ENCODE measurements around the gene ZFP36L1. TPM values are rescaled to one million over a fixed set of nuclear protein-coding genes. Genes with fewer than 3 reads are reported as not detected.

ZFP36L1 gene
- total and polyA plus RNA-seq, 2 of the 13 experiments (the other 11 are each of a cell fraction or from before 2014, with no cell fraction given), result 7.4 to 10.2 TPM

DNA sequence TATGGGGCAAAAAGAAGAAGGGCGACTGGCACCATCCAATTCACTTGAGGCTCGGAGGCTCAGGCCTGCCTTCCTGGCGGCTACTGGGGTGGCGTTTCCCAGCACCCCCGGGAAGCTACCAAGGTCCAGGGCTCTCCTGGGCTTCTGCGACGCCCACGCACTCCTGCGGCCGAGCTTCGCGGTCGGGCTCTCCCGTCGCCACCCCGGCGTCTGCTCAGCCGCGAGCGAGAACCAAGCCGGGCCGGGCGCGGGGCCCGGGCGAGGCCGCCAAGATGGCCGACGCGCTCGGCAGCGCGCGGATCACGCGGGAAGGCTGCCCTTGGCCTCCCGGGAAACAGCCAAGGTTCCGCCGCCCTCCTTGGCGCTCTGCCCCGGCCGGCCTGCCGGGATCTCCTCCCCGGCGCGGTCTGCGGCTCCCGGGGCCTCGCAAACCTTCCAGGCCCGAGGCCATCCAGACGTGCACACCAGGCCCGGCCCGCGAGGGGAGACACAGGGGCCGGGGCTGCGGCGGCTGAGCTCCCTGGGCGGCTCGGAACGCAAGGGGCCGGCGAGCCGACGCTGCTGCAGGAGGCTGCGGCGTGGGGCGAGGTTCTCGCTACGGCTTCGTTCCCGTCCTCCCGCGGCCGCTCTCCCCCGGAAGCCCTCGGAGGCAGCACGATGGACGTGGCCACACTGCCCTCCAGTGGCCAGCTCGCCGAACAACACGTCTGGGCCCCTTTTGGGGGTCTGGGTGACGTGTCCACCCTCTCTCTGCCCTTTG is 23.5 kb upstream of the ZFP36L1 start (continued):
- TF ChIP-seq, protein P1, sequence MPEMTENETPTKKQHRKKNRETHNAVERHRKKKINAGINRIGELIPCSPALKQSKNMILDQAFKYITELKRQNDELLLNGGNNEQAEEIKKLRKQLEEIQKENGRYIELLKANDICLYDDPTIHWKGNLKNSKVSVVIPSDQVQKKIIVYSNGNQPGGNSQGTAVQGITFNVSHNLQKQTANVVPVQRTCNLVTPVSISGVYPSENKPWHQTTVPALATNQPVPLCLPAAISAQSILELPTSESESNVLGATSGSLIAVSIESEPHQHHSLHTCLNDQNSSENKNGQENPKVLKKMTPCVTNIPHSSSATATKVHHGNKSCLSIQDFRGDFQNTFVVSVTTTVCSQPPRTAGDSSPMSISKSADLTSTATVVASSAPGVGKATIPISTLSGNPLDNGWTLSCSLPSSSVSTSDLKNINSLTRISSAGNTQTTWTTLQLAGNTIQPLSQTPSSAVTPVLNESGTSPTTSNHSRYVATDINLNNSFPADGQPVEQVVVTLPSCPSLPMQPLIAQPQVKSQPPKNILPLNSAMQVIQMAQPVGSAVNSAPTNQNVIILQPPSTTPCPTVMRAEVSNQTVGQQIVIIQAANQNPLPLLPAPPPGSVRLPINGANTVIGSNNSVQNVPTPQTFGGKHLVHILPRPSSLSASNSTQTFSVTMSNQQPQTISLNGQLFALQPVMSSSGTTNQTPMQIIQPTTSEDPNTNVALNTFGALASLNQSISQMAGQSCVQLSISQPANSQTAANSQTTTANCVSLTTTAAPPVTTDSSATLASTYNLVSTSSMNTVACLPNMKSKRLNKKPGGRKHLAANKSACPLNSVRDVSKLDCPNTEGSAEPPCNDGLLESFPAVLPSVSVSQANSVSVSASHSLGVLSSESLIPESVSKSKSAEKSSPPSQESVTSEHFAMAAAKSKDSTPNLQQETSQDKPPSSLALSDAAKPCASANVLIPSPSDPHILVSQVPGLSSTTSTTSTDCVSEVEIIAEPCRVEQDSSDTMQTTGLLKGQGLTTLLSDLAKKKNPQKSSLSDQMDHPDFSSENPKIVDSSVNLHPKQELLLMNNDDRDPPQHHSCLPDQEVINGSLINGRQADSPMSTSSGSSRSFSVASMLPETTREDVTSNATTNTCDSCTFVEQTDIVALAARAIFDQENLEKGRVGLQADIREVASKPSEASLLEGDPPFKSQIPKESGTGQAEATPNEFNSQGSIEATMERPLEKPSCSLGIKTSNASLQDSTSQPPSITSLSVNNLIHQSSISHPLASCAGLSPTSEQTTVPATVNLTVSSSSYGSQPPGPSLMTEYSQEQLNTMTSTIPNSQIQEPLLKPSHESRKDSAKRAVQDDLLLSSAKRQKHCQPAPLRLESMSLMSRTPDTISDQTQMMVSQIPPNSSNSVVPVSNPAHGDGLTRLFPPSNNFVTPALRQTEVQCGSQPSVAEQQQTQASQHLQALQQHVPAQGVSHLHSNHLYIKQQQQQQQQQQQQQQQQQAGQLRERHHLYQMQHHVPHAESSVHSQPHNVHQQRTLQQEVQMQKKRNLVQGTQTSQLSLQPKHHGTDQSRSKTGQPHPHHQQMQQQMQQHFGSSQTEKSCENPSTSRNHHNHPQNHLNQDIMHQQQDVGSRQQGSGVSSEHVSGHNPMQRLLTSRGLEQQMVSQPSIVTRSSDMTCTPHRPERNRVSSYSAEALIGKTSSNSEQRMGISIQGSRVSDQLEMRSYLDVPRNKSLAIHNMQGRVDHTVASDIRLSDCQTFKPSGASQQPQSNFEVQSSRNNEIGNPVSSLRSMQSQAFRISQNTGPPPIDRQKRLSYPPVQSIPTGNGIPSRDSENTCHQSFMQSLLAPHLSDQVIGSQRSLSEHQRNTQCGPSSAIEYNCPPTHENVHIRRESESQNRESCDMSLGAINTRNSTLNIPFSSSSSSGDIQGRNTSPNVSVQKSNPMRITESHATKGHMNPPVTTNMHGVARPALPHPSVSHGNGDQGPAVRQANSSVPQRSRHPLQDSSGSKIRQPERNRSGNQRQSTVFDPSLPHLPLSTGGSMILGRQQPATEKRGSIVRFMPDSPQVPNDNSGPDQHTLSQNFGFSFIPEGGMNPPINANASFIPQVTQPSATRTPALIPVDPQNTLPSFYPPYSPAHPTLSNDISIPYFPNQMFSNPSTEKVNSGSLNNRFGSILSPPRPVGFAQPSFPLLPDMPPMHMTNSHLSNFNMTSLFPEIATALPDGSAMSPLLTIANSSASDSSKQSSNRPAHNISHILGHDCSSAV (CRISPR knock-in tag; IDR thresholded peaks at IDR 0.05; ENCODE audit: borderline replicate concordance), result no peak
- no peak for TF ChIP-seq ZC3H4 (CRISPR knock-in tag; IDR thresholded peaks at IDR 0.05; ENCODE audit: borderline replicate concordance)
- TF ChIP-seq SP1 (IDR thresholded peaks at IDR 0.05), result no peak
- no peak for TF ChIP-seq SP1 (CRISPR knock-in tag; IDR thresholded peaks at IDR 0.05)
- TF ChIP-seq, protein P2, sequence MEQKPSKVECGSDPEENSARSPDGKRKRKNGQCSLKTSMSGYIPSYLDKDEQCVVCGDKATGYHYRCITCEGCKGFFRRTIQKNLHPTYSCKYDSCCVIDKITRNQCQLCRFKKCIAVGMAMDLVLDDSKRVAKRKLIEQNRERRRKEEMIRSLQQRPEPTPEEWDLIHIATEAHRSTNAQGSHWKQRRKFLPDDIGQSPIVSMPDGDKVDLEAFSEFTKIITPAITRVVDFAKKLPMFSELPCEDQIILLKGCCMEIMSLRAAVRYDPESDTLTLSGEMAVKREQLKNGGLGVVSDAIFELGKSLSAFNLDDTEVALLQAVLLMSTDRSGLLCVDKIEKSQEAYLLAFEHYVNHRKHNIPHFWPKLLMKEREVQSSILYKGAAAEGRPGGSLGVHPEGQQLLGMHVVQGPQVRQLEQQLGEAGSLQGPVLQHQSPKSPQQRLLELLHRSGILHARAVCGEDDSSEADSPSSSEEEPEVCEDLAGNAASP (CRISPR knock-in tag; IDR thresholded peaks at IDR 0.05; ENCODE audit: borderline replicate concordance), result peak; percentile 62
- TF ChIP-seq ZNF543 (CRISPR knock-in tag; IDR thresholded peaks at IDR 0.05), result no peak
- no peak for TF ChIP-seq SETDB1 (CRISPR knock-in tag; IDR thresholded peaks at IDR 0.05; ENCODE audit: borderline replicate concordance)
- peak; percentile 50; the same call in 1 of the 2 replicates for TF ChIP-seq NR1H2 (CRISPR knock-in tag; IDR thresholded peaks at IDR 0.05; ENCODE audit: borderline replicate concordance, low read depth)
- TF ChIP-seq JDP2 (CRISPR knock-in tag; IDR thresholded peaks at IDR 0.05; ENCODE audit: borderline replicate concordance), result no peak
- peak; percentile 62 for TF ChIP-seq FOSL2 (CRISPR knock-in tag; IDR thresholded peaks at IDR 0.05)
- 0 out of 2 replicates have a peak, but pooled peaks have one; percentile 21 for TF ChIP-seq ZNF761 (CRISPR knock-in tag; conservative IDR thresholded peaks at IDR 0.05)
- TF ChIP-seq PAXIP1 (CRISPR knock-in tag; conservative IDR thresholded peaks at IDR 0.05), result peak; percentile 23; the same call in 1 of the 2 replicates
- TF ChIP-seq, protein P3, sequence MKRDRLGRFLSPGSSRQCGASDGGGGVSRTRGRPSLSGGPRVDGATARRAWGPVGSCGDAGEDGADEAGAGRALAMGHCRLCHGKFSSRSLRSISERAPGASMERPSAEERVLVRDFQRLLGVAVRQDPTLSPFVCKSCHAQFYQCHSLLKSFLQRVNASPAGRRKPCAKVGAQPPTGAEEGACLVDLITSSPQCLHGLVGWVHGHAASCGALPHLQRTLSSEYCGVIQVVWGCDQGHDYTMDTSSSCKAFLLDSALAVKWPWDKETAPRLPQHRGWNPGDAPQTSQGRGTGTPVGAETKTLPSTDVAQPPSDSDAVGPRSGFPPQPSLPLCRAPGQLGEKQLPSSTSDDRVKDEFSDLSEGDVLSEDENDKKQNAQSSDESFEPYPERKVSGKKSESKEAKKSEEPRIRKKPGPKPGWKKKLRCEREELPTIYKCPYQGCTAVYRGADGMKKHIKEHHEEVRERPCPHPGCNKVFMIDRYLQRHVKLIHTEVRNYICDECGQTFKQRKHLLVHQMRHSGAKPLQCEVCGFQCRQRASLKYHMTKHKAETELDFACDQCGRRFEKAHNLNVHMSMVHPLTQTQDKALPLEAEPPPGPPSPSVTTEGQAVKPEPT (CRISPR knock-in tag; IDR thresholded peaks at IDR 0.05; ENCODE audit: low read depth), result no peak
- no peak for TF ChIP-seq ZNF230 (CRISPR knock-in tag; IDR thresholded peaks at IDR 0.05)

All from HepG2 (cell line).